Measurements from ENCODE around the gene GAP43. TPM values are rescaled to one million over a fixed set of nuclear protein-coding genes. Genes with fewer than 3 reads are reported as not detected.
A peak's percentile ranks its signal among the peaks of the same experiment; 100 is the strongest.

GAP43 gene
- total and polyA plus RNA-seq, 10 donors = 0.14 to 0.38 (median 0.20) TPM; not detected in 7

GRCh38 chr3:115691964-115692363 is 68.7 kb downstream of the GAP43 start:
- no peak overlapping the region for H3K4me3 ChIP-seq
- H3K9me3 ChIP-seq = no peaks in the 10 kb centered on the region
- H3K36me3 ChIP-seq = no peaks in the 10 kb centered on the region
- no peaks in the 10 kb centered on the region for H3K27me3 ChIP-seq (replicated peaks in 1 of 7)
- DNase-seq = no peak
- intact Hi-C loops (cut with DNase I; ENCODE audit: low total_unique reads) = loop anchor here (5.0 kb wide), 1 partner anchor 475 kb away; no protein-coding TSS in a partner anchor
- TF ChIP-seq POLR2AphosphoS5 (IDR thresholded peaks at IDR 0.05) = no peak
- whole genome bisulfite sequencing, 5 donors = 90 to 96% (median 90%) methylated on average over 4 of the region's 4 CpGs
- peaks cover 0 to 7% (median 4%) of the 10 kb centered on the region in 6 donors for H3K4me1 ChIP-seq
- no peak overlapping the region for H3K27ac ChIP-seq

- WGBS, 5 donors = 21 to 28% (median 24%) methylated on average over 8 of the region's 8 CpGs
- intact Hi-C loops (cut with DNase I; ENCODE audit: low total_unique reads) = loop anchor here (5.0 kb wide), 1 partner anchor 476 kb away; no protein-coding TSS in a partner anchor
- TF ChIP-seq POLR2AphosphoS5 (IDR thresholded peaks at IDR 0.05) (no peak), CTCF (IDR thresholded peaks at IDR 0.05 in 8 of 11, conservative IDR thresholded peaks at IDR 0.05 in 3 of 11) (peak; percentile 43 to 89 (median 75))
- DNase-seq = peak; percentile 76
- Histone ChIP-seq H3K27me3 (replicated peaks in 1 of 7) (no peaks in the 10 kb centered on the region), H3K9me3 (no peaks in the 10 kb centered on the region), H3K27ac (no peak overlapping the region), H3K36me3 (no peaks in the 10 kb centered on the region), H3K4me3 (no peak overlapping the region), H3K4me1 (peaks cover 0 to 7% (median 4%) of the 10 kb centered on the region in 6 donors)
Measured at GRCh38 chr3:115692887-115693524, 69.7 kb downstream of the GAP43 start.

DNA sequence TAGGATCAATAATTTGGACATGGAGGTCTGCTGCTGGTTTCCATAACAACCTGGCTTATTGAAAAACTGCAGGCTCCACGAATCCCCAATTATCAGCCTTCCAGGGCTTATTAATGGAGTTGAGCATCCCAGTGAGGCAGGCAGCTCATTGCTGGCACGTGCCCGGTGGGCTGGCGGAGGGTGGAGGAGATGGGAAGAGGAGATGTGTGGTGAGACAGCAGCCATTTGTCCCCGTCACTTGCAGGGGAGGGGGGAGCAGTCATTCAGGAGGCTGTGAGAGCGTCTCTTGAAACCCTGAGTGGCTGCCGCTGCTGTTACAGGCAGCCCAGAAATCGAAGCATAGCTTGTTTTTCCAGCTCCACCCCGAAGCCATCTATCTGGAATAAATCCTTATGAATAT is 70.6 kb downstream of the GAP43 start:
- TF ChIP-seq CTCF (IDR thresholded peaks at IDR 0.05 in 8 of 11, conservative IDR thresholded peaks at IDR 0.05 in 3 of 11) = no peak
- TF ChIP-seq POLR2AphosphoS5 (IDR thresholded peaks at IDR 0.05) = no peak
- TF ChIP-seq POLR2A (IDR thresholded peaks at IDR 0.05) = no peak
- no peak overlapping the region for H3K27ac ChIP-seq
- no peak for DNase-seq
- peaks cover 0 to 7% (median 4%) of the 10 kb centered on the region in 6 donors for H3K4me1 ChIP-seq
- intact Hi-C loops (cut with DNase I; ENCODE audit: low total_unique reads) = loop anchor here (5.0 kb wide), 1 partner anchor 477 kb away; no protein-coding TSS in a partner anchor
- H3K9me3 ChIP-seq = no peaks in the 10 kb centered on the region
- no peak overlapping the region for H3K4me3 ChIP-seq
- H3K36me3 ChIP-seq = no peaks in the 10 kb centered on the region
- 80 to 89% (median 82%) methylated on average over 9 of the region's 9 CpGs for WGBS, 5 donors
- H3K27me3 ChIP-seq (replicated peaks in 1 of 7) = no peaks in the 10 kb centered on the region

GRCh38 chr3:115695090-115695489 is 71.8 kb downstream of the GAP43 start:
- no peak for TF ChIP-seq CTCF (IDR thresholded peaks at IDR 0.05 in 8 of 11, conservative IDR thresholded peaks at IDR 0.05 in 3 of 11)
- TF ChIP-seq POLR2AphosphoS5 (IDR thresholded peaks at IDR 0.05) = no peak
- TF ChIP-seq POLR2A (IDR thresholded peaks at IDR 0.05) = no peak
- Histone ChIP-seq H3K27me3 (replicated peaks in 1 of 7) (no peaks in the 10 kb centered on the region), H3K27ac (no peak overlapping the region), H3K4me3 (no peak overlapping the region), H3K36me3 (no peaks in the 10 kb centered on the region), H3K9me3 (no peaks in the 10 kb centered on the region), H3K4me1 (peaks cover 0 to 7% (median 4%) of the 10 kb centered on the region in 6 donors)
- intact Hi-C loops (cut with DNase I; ENCODE audit: low total_unique reads) = no loop called here
- no peak for DNase-seq
